Thymus (tissue), 11 donors: Measurements from ENCODE around the gene AAK1. TPM values are rescaled to one million over a fixed set of nuclear protein-coding genes. Genes with fewer than 3 reads are reported as not detected.

ENCODE experiments used
- DNase-seq, 9 donors: peaks; one replicate each; pipeline ENCODE4 v3.0.0-alpha.2; 2013; ENCODE audit warnings: low spot score in 9 of 9, low read depth in 6 of 9, missing footprints in 1 of 9
- H3K27ac ChIP-seq, 2 donors: one replicate each; pipeline ENCODE4 v1.5.1; 2013; ENCODE audit warnings: control low read depth in 1 of 2, low read depth in 1 of 2, low read length in 1 of 2, mild to moderate bottlenecking in 1 of 2, moderate library complexity in 1 of 2
- H3K27me3 ChIP-seq, 2 donors: one replicate each; pipeline ENCODE4 v1.5.1; 2013; ENCODE audit warnings: low read length in 1 of 2; ENCODE audit not compliant: control insufficient read depth in 2 of 2, insufficient read depth in 1 of 2
- H3K36me3 ChIP-seq, 2 donors: one replicate each; pipeline ENCODE4 v1.5.1; 2013; ENCODE audit warnings: low read length in 1 of 2, mild to moderate bottlenecking in 1 of 2, moderate library complexity in 1 of 2; ENCODE audit not compliant: control insufficient read depth in 2 of 2, insufficient read depth in 2 of 2
- H3K4me1 ChIP-seq, 2 donors: one replicate each; pipeline ENCODE4 v1.5.1; 2013; ENCODE audit warnings: low read length in 2 of 2; ENCODE audit not compliant: control insufficient read depth in 2 of 2, insufficient read depth in 2 of 2
- H3K4me3 ChIP-seq, 2 donors: one replicate each; pipeline ENCODE4 v1.5.1; 2013; ENCODE audit warnings: low read length in 2 of 2, control low read depth in 1 of 2, mild to moderate bottlenecking in 1 of 2
- H3K9me3 ChIP-seq, 2 donors: one replicate each; pipeline ENCODE4 v1.5.1; 2013; ENCODE audit warnings: low read length in 1 of 2, mild to moderate bottlenecking in 1 of 2; ENCODE audit not compliant: control insufficient read depth in 2 of 2, insufficient read depth in 1 of 2
- whole genome bisulfite sequencing: extraction: QIAGEN DNeasy Blood & Tissue Kit; methylation state at CpG from one replicate; pipeline ENCODE4 v1.1.7; 2013; 5-methylcytosine and 5-hydroxymethylcytosine counted together
- polyA plus RNA-seq: library from polyadenylated mRNA; stranded (reverse); fragments of 200-250 nt; gene quantifications from one replicate; pipeline ENCODE4 v1.2.3, GENCODE V29; 2013
- total RNA-seq: library from RNA; stranded (reverse); fragments of 120-200 nt; gene quantifications from one replicate; pipeline ENCODE4 v1.2.4, GENCODE V29; 2013
- donor health status: healthy.

The AAK1 gene
- total and polyA plus RNA-seq, 2 donors, result 17.4 to 26.6 TPM

DNA sequence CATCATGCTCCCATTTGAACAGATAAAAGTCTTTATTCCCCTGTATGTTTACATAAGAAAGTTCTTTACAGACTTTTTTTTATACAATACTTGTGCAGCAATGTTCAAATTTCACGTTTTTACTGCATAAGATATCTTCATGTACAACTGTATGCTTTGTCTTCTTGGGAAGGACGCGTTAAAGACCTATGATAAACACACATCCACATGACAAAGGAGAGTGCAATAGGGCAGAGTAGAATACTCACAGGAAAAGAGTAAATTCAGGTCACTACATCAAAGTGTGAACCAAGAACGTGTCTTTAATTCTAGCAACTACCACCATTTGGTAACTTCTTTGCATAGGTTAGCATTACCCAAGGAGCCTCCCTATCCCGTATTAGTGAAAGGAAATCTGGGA, 172.6 kb downstream of the AAK1 start:
- H3K27ac ChIP-seq, result no peak overlapping the region
- DNase-seq, result no peak

DNA sequence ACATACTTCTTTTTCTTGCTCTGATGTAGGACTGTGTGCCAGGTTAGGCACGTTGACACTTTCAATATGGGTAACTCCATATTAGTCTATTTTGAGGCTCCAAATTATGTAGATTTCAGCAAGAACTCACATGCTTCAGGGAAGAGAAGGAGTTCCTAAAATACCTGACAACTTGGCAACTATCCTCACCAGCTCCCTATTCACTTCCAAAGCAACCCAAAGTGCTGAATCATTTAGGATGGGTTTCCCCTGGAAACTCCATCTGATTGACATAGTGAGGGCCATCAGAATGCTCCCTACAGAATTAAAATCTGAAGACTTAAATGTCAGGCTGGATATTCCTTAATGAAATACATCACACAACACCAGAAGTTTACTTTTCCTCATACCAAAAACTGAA, 173.8 kb downstream of the AAK1 start:
- no peak for DNase-seq
- Histone ChIP-seq H3K4me1 (no peaks in the 10 kb centered on the region), H3K9me3 (no peaks in the 10 kb centered on the region), H3K36me3 (peaks cover 12% of the 10 kb centered on the region in 2 donors), H3K27ac (no peak overlapping the region), H3K4me3 (no peak overlapping the region), H3K27me3 (no peaks in the 10 kb centered on the region)
- WGBS, result 96% methylated on average over 1 of the region's 1 CpG

More for the DNA sequence above, 172.6 kb downstream of the AAK1 start:
- Histone ChIP-seq H3K4me3 (no peak overlapping the region), H3K9me3 (no peaks in the 10 kb centered on the region), H3K36me3 (peaks cover 5 to 8% of the 10 kb centered on the region in 2 donors), H3K27me3 (no peaks in the 10 kb centered on the region), H3K4me1 (no peaks in the 10 kb centered on the region)
- WGBS, result 77% methylated on average over 5 of the region's 5 CpGs

GRCh38 chr2:69469375-69469774, 174.2 kb downstream of the AAK1 start:
- no peak overlapping the region for H3K4me3 ChIP-seq
- H3K27ac ChIP-seq, result peak overlapping the region in 1 of 2 donors; percentile 27
- peaks cover 12 to 15% of the 10 kb centered on the region in 2 donors for H3K36me3 ChIP-seq
- no peaks in the 10 kb centered on the region for H3K4me1 ChIP-seq
- no peaks in the 10 kb centered on the region for H3K27me3 ChIP-seq
- H3K9me3 ChIP-seq, result no peaks in the 10 kb centered on the region
- DNase-seq, result no peak
- WGBS, result 95% methylated on average over 3 of the region's 3 CpGs

DNA sequence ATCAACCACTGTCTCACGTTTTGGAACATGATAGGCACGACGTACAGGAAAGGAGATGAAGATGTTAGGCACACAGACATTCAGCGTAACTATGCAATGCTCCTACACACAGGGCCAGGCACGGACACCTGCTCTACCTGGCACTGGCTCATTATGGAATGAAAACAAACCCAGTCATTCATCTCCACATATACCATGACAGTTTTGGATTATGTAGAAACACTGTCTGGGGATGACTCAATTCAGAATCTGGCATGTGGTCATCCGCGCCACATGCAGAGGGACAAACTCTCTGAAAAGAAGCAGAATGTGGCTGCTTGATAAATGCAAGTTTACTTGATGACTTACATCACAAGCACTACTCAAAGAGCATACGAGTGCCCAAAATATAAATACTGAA, 176.8 kb downstream of the AAK1 start:
- Histone ChIP-seq H3K27me3 (no peaks in the 10 kb centered on the region), H3K27ac (no peak overlapping the region), H3K4me3 (no peak overlapping the region), H3K9me3 (no peaks in the 10 kb centered on the region), H3K36me3 (peaks cover 10 to 15% of the 10 kb centered on the region in 2 donors), H3K4me1 (no peaks in the 10 kb centered on the region)
- WGBS, result 98% methylated on average over 8 of the region's 8 CpGs
- DNase-seq, result no peak

DNA sequence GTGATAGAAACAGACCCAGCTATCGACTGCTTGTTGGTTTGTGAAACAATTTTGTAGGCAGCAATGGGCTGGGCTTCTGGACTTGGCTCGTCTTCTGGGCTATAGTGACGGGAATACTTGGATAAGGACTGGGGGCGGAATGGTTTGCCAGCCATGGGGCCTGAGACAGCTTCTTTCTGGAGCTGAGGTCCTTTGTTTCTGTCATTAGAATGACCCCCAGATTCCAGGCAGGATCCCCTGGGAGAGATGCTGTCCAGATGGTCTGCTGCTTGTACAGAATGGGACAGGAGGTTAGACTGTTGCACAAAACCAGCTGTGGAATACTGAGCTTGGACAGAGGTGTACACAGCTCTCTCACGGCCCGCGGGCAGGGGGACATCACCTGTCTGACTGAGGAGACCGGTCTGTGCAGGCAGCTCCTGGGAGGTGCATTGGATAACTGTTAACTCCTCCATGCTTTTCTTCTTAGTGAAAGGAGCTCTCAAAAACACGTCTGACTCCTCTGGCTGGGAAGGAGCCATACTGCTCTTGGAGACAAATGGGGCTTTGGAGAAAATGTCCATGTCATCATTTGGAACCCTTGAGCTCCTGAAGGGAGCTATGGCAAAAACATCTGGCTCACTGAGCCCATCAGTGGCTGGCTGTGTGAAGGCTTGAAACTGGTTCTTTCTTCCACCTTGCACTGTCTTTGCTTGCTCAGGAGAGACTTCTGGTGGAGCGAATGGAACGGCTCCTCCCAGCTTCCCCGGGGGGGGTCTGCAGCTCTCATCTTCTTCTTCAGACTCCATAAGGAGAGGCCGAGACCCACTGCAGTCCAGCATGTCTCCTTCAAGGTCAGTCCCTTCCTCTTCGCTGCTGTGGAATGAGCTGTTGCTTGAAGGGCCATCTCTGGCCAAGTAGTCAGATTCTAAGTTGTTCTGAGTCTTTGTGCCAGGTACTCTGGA, 177.8 kb downstream of the AAK1 start:
- peak overlapping the region; percentile 15 to 59 for H3K27ac ChIP-seq
- H3K9me3 ChIP-seq, result no peaks in the 10 kb centered on the region
- no peaks in the 10 kb centered on the region for H3K4me1 ChIP-seq
- H3K4me3 ChIP-seq, result no peak overlapping the region
- H3K36me3 ChIP-seq, result peaks cover 10 to 15% of the 10 kb centered on the region in 2 donors
- 96% methylated on average over 14 of the region's 14 CpGs for WGBS
- DNase-seq, result no peak
- H3K27me3 ChIP-seq, result no peaks in the 10 kb centered on the region

- H3K4me1 ChIP-seq, result no peaks in the 10 kb centered on the region
- 89% methylated on average over 3 of the region's 3 CpGs for WGBS
- DNase-seq, result peak in 3 of 9 donors; percentile 4 to 23 (median 16)
- H3K9me3 ChIP-seq, result no peaks in the 10 kb centered on the region
- peaks cover 10 to 15% of the 10 kb centered on the region in 2 donors for H3K36me3 ChIP-seq
- H3K27ac ChIP-seq, result peak overlapping the region; percentile 36 to 59
- H3K27me3 ChIP-seq, result no peaks in the 10 kb centered on the region
- H3K4me3 ChIP-seq, result no peak overlapping the region
These were observed 179.0 kb downstream of the AAK1 start for GRCh38 chr2:69464575-69464974.

GRCh38 chr2:69462780-69463179, 180.8 kb downstream of the AAK1 start:
- H3K27me3 ChIP-seq, result no peaks in the 10 kb centered on the region
- peaks cover 10 to 15% of the 10 kb centered on the region in 2 donors for H3K36me3 ChIP-seq
- H3K27ac ChIP-seq, result no peak overlapping the region
- WGBS, result 99% methylated on average over 3 of the region's 3 CpGs
- no peak overlapping the region for H3K4me3 ChIP-seq
- DNase-seq, result no peak
- H3K4me1 ChIP-seq, result no peaks in the 10 kb centered on the region
- no peaks in the 10 kb centered on the region for H3K9me3 ChIP-seq

GRCh38 chr2:69461404-69461803, 182.1 kb downstream of the AAK1 start:
- WGBS, result 96% methylated on average over 6 of the region's 6 CpGs

DNA sequence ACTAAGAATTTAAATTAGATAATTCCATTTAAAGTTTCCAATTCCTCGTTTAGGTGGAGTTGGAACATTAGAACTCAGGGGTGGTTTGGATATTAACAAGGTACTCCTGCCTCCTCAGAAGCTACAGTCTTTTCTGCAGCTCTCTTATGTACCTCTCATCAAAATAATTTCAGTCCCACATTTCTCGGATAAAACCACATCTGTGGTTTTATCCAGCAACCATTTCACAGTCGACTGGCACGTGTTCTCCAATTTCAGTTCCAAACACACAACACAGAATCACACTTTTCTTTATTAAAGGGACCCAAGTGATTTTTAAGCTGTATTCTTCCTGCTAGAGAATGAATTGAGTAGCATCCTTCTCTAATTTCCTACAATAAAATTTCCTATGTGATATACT, 183.6 kb downstream of the AAK1 start:
- H3K9me3 ChIP-seq, result no peaks in the 10 kb centered on the region
- H3K27me3 ChIP-seq, result no peaks in the 10 kb centered on the region
- 28% methylated on average over 4 of the region's 4 CpGs for WGBS
- peaks cover 0 to 3% of the 10 kb centered on the region in 2 donors for H3K36me3 ChIP-seq
- H3K27ac ChIP-seq, result no peak overlapping the region
- no peak overlapping the region for H3K4me3 ChIP-seq
- no peak for DNase-seq
- H3K4me1 ChIP-seq, result no peaks in the 10 kb centered on the region

More at GRCh38 chr2:69461404-69461803, 182.1 kb downstream of the AAK1 start:
- Histone ChIP-seq H3K36me3 (peaks cover 9 to 15% of the 10 kb centered on the region in 2 donors), H3K4me3 (no peak overlapping the region), H3K27me3 (no peaks in the 10 kb centered on the region), H3K27ac (no peak overlapping the region), H3K4me1 (no peaks in the 10 kb centered on the region), H3K9me3 (no peaks in the 10 kb centered on the region)
- no peak for DNase-seq
